B cell (primary cell): Measurements from ENCODE around the gene ABCC9. TPM values are rescaled to one million over a fixed set of nuclear protein-coding genes. Genes with fewer than 3 reads are reported as not detected.

Experiments
- ATAC-seq: fragments of 200-7000 bp; cut with Tn5 transposase; one replicate; pipeline ENCODE4 v1.10.0; 2021; ENCODE audit warnings: low read depth, mild to moderate bottlenecking, moderate number of reproducible peaks, moderate library complexity
- CTCF ChIA-PET: fragments of 350-600 bp; sonication (Branson Sonifier 250); formaldehyde crosslinking; loops from one replicate; lab custom pipeline; 2021; ENCODE audit warnings: antibody characterized with exemption, inconsistent platforms; lab: Charles Lee
- POLR2A ChIA-PET: fragments of 350-600 bp; sonication (Branson Sonifier 250); formaldehyde crosslinking; loops from one replicate; lab custom pipeline; 2021; ENCODE audit warnings: antibody characterized with exemption; lab: Charles Lee
- DNase-seq: peaks from one replicate; pipeline ENCODE4 v3.0.0; 2013
- H2AFZ ChIP-seq: 2 replicates; pipeline ENCODE4 v1.6.1; 2012; ENCODE audit warnings: mild to moderate bottlenecking, low read depth, low read length; ENCODE audit not compliant: insufficient read depth, poor library complexity, severe bottlenecking
- H3K27ac ChIP-seq, 2 donors: 1 replicate in 1 of 2; 2 replicates in 1 of 2; pipeline ENCODE4 v1.5.1; 2012 to 2013; ENCODE audit warnings: low read length in 2 of 2, mild to moderate bottlenecking in 2 of 2, moderate library complexity in 1 of 2
- H3K27me3 ChIP-seq, 4 experiments: fragments of 200-600 bp in 1 of 4; sonication (generic) in 1 of 4; replicated peaks in 1 of 4; 1 replicate in 2 of 4; 2 replicates in 2 of 4; pipeline versions ENCODE4 v1.6.1 to v1.7.0; 2013 to 2016; ENCODE audit warnings: low read length in 3 of 4, mild to moderate bottlenecking in 2 of 4, mixed read lengths in 1 of 4, moderate library complexity in 1 of 4; ENCODE audit not compliant: insufficient read depth in 4 of 4, control insufficient read depth in 3 of 4; ENCODE audit errors: control extremely low read depth in 1 of 4
- H3K36me3 ChIP-seq, 2 experiments: replicated peaks in 1 of 2; 1 replicate in 1 of 2; 2 replicates in 1 of 2; pipeline versions ENCODE4 v1.6.1 to v1.7.1; 2013; ENCODE audit warnings: low read length in 1 of 2; ENCODE audit not compliant: insufficient read depth in 2 of 2, control insufficient read depth in 1 of 2; ENCODE audit errors: control extremely low read depth in 1 of 2, extremely low read depth in 1 of 2
- H3K4me1 ChIP-seq, 2 donors: fragments of 200-600 bp in 1 of 2; sonication (generic) in 1 of 2; 1 replicate in 1 of 2; 2 replicates in 1 of 2; pipeline versions ENCODE4 v1.5.1 to v1.6.1; 2013 to 2017; ENCODE audit warnings: low read length in 2 of 2; ENCODE audit not compliant: control insufficient read depth in 2 of 2, insufficient read depth in 2 of 2
- H3K4me2 ChIP-seq: replicated peaks from 2 replicates; pipeline ENCODE3; 2012; ENCODE audit warnings: mild to moderate bottlenecking, low read depth, low read length; ENCODE audit not compliant: poor library complexity, severe bottlenecking
- H3K4me3 ChIP-seq, 5 experiments: fragments of 200-600 bp in 1 of 5; sonication (generic) in 1 of 5; 1 replicate in 3 of 5; 2 replicates in 2 of 5; pipeline versions ENCODE4 v1.5.1 to v1.7.0; 2011 to 2016; ENCODE audit warnings: low read length in 4 of 5, mild to moderate bottlenecking in 4 of 5, low read depth in 2 of 5, control low read depth in 1 of 5, moderate library complexity in 1 of 5; ENCODE audit not compliant: insufficient read depth in 1 of 5; ENCODE audit errors: control extremely low read depth in 1 of 5, extremely low read depth in 1 of 5
- H3K79me2 ChIP-seq: fragments of 200-600 bp; sonication (generic); one replicate; pipeline ENCODE4 v1.6.0; 2016; ENCODE audit warnings: low read length; ENCODE audit not compliant: control insufficient read depth, insufficient read depth
- H3K9ac ChIP-seq: fragments of 200-600 bp; sonication (generic); 2 replicates; pipeline ENCODE4 v1.6.1; 2017; ENCODE audit warnings: mild to moderate bottlenecking, low read length, moderate library complexity
- H3K9me3 ChIP-seq, 3 donors: one replicate each; pipeline versions ENCODE4 v1.6.1 to v1.7.1; 2013; ENCODE audit warnings: low read length in 2 of 3; ENCODE audit not compliant: control insufficient read depth in 2 of 3, insufficient read depth in 1 of 3; ENCODE audit errors: control extremely low read depth in 1 of 3
- H4K20me1 ChIP-seq: 2 replicates; pipeline ENCODE4 v1.6.0; 2012; ENCODE audit warnings: mild to moderate bottlenecking, low read length; ENCODE audit not compliant: insufficient read depth, control insufficient read depth, poor library complexity, severe bottlenecking
- H3K27ac Mint-ChIP-seq: one replicate; pipeline ENCODE4 v1.8.0; 2021; ENCODE audit warnings: mixed read lengths
- H3K27me3 Mint-ChIP-seq: one replicate; pipeline ENCODE4 v1.8.0; 2021; ENCODE audit warnings: mixed read lengths
- H3K4me1 Mint-ChIP-seq: one replicate; pipeline ENCODE4 v1.8.0; 2021; ENCODE audit warnings: mixed read lengths
- H3K4me3 Mint-ChIP-seq: one replicate; pipeline ENCODE4 v1.8.0; 2021; ENCODE audit warnings: mixed read lengths
- H3K9me3 Mint-ChIP-seq: one replicate; pipeline ENCODE4 v1.8.0; 2022; ENCODE audit warnings: mixed read lengths; ENCODE audit not compliant: insufficient read depth
- EZH2 ChIP-seq: IDR thresholded peaks from 2 replicates; pipeline ENCODE4 v1.6.1; 2012; ENCODE audit warnings: borderline replicate concordance, low read depth, mild to moderate bottlenecking, moderate library complexity, low read length; ENCODE audit not compliant: insufficient read depth, poor library complexity, severe bottlenecking
- WGBS: methylation state at CpG from one replicate; pipeline ENCODE4 v1.1.5; 2013; ENCODE audit warnings: missing lambda C conversion rate; ENCODE audit not compliant: insufficient coverage; 5-methylcytosine and 5-hydroxymethylcytosine counted together
- intact Hi-C: fragments of 100-400 bp; cut with micrococcal nuclease; formaldehyde crosslinking; loops from one replicate; pipeline ENCODE4 v1.10.0; 2022
- polyA plus RNA-seq: library from polyadenylated mRNA; depleted of rRNA; stranded (reverse); fragments of >200 nt; gene quantifications from 2 replicates; pipeline ENCODE4 v1.2.3, GENCODE V29; 2012
- total RNA-seq, 2 donors: library from RNA; stranded (reverse); fragments of 120-200 nt in 1 of 2; gene quantifications; 1 replicate in 1 of 2; 2 replicates in 1 of 2; pipeline versions ENCODE4 v1.2.3 to v1.2.4, GENCODE V29; 2013 to 2022
- TF ChIP-seq, protein P1 (sequence below): fragments of 200-600 bp; IDR thresholded peaks from one replicate; pipeline ENCODE4 v1.8.0; 2022; ENCODE audit warnings: antibody characterized with exemption, mild to moderate bottlenecking

ABCC9 gene
- total and polyA plus RNA-seq, 2 donors (not counting 1 experiment from before 2014, with no cell fraction given) = not detected

DNA sequence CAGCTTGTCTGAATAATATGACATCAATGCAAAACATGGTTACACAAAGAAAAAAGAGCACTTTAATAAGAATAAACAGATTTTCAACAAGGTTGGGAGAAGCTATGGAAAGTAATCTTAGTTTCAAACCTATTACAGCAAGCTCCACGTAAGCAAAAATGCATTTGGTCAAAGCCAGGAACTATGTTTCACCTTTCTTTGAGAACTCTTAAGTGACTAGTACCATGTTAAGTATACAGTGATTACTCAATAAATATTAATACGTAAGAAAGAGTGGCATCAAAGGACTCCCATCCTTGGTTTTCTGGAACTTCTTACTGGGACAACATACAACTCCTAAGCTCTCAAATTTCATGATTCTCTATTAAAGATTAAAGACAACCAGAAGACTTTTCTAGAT lies 80.7 kb downstream of the ABCC9 start:
- Histone ChIP-seq H3K9me3 (no peaks in the 10 kb centered on the region), H3K27me3 (no peaks in the 10 kb centered on the region), H3K4me3 (no peak overlapping the region), H3K36me3 (no peaks in the 10 kb centered on the region), H2AFZ (no peak overlapping the region), H3K79me2 (no peaks in the 10 kb centered on the region), H3K9ac (no peak overlapping the region), H3K4me1 (no peaks in the 10 kb centered on the region), H3K4me2 (no peak overlapping the region), H4K20me1 (no peaks in the 10 kb centered on the region), H3K27ac (no peak overlapping the region)
- H3K27me3 Mint-ChIP-seq = no peaks in the 10 kb centered on the region
- POLR2A ChIA-PET = no interaction called here
- WGBS = no CpG with 5 or more reads among the region's 2 CpGs
- no peaks in the 10 kb centered on the region for H3K9me3 Mint-ChIP-seq
- DNase-seq = no peak
- intact Hi-C loops = no loop called here
- no peak for ATAC-seq
- no peak overlapping the region for H3K27ac Mint-ChIP-seq
- TF ChIP-seq EZH2 = no peak
- TF ChIP-seq, protein P1, sequence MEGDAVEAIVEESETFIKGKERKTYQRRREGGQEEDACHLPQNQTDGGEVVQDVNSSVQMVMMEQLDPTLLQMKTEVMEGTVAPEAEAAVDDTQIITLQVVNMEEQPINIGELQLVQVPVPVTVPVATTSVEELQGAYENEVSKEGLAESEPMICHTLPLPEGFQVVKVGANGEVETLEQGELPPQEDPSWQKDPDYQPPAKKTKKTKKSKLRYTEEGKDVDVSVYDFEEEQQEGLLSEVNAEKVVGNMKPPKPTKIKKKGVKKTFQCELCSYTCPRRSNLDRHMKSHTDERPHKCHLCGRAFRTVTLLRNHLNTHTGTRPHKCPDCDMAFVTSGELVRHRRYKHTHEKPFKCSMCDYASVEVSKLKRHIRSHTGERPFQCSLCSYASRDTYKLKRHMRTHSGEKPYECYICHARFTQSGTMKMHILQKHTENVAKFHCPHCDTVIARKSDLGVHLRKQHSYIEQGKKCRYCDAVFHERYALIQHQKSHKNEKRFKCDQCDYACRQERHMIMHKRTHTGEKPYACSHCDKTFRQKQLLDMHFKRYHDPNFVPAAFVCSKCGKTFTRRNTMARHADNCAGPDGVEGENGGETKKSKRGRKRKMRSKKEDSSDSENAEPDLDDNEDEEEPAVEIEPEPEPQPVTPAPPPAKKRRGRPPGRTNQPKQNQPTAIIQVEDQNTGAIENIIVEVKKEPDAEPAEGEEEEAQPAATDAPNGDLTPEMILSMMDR = no peak
- H3K4me3 Mint-ChIP-seq = no peak overlapping the region
- CTCF ChIA-PET = no interaction called here
- no peaks in the 10 kb centered on the region for H3K4me1 Mint-ChIP-seq

GRCh38 chr12:21860128-21860527 lies 81.1 kb downstream of the ABCC9 start:
- H3K4me1 Mint-ChIP-seq = no peaks in the 10 kb centered on the region
- H4K20me1 ChIP-seq = no peaks in the 10 kb centered on the region
- H3K4me2 ChIP-seq = no peak overlapping the region
- H3K9me3 Mint-ChIP-seq = no peaks in the 10 kb centered on the region
- CTCF ChIA-PET = no interaction called here
- H3K36me3 ChIP-seq = no peaks in the 10 kb centered on the region
- DNase-seq (no peak), ATAC-seq (no peak)
- H2AFZ ChIP-seq = no peak overlapping the region
- H3K27ac Mint-ChIP-seq = no peak overlapping the region
- intact Hi-C loops = no loop called here
- POLR2A ChIA-PET = no interaction called here
- H3K4me3 ChIP-seq = no peak overlapping the region
- H3K4me1 ChIP-seq = no peaks in the 10 kb centered on the region
- no peak overlapping the region for H3K4me3 Mint-ChIP-seq
- no peaks in the 10 kb centered on the region for H3K27me3 ChIP-seq
- no peak overlapping the region for H3K9ac ChIP-seq
- no peak for TF ChIP-seq EZH2
- TF ChIP-seq, protein P1 = no peak
- H3K79me2 ChIP-seq = no peaks in the 10 kb centered on the region
- no peaks in the 10 kb centered on the region for H3K9me3 ChIP-seq
- H3K27me3 Mint-ChIP-seq = no peaks in the 10 kb centered on the region
- WGBS = 100% methylated on average over 1 of the region's 4 CpGs
- no peak overlapping the region for H3K27ac ChIP-seq
